ENCODE data around the gene TUFT1.
"Not testable (repeated sequence)": the region's sequence is repeated elsewhere in the genome, so short reads cannot be mapped to it uniquely, and the experiment has no call there.

Gene TUFT1

DNA sequence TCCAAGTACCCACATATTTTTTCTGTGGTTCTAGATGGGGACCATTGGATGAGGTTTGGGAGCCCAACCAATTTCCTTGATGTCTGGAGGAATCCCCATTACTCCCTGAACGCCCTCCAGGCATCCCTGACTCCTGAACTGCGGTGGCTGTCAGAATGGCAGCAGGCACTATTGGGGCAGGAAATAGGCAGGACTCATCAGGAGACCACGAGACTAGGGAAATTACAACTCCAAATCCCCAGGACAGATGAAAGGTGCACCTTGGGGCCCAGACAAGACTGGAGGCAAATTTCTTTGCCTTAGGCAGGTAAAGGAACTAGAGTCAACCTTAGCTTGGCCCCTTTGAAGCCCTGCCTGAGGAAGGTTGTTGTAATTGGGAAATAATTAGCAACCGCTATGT is 27.8 kb upstream of the TUFT1 start:
- in situ Hi-C loops (cut with MboI; ENCODE audit: low sequenced_read_pairs), result no loop called here

DNA sequence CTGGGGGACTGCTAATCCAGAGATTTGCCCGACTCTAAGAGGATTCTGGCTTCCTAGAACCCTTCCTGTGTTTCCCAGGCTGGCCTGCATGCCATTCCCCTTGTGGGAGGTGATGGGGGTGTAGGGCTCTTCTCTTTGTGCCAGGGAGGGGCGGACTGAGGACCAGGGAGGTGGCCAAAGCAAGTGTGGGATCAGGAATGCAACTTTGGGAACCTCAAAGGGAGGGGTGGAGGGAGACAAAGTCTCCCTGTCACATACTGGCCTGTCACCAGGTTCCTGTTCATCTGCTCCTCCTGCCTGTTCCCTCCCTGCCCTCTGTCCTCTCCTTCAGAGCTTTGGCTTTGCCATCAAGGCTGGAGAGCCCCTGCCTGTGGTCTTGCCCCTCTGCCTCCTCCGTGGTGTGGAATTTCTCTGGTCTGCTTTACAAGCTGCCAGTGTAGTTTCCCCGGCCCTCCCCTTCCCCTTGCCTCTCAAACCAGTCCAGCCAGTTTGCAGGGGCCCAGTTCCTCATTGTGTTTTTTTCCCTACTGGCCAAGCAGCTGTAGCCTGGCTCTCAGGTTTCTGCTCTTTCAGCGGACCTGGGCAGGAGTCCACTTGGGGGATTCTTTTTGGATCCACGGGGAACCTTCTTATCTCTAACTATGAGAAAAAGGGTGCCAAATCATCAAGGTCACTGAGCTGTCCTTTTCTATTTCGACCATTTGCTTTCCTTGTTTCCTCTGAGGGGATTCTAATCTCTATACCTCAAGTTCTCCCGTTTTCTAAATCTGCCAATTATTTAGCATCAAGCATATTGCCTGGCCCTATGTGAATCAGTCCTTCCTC is 27.1 kb upstream of the TUFT1 start:
- in situ Hi-C loops (cut with MboI; ENCODE audit: low sequenced_read_pairs), result no loop called here

GRCh38 chr1:151513626-151514121 is 26.4 kb upstream of the TUFT1 start:
- in situ Hi-C loops (cut with MboI; ENCODE audit: low sequenced_read_pairs), result no loop called here

GRCh38 chr1:151514366-151514765 is 25.7 kb upstream of the TUFT1 start:
- in situ Hi-C loops (cut with MboI; ENCODE audit: low sequenced_read_pairs), result no loop called here

GRCh38 chr1:151515265-151515664 is 24.8 kb upstream of the TUFT1 start:
- in situ Hi-C loops (cut with MboI; ENCODE audit: low sequenced_read_pairs), result no loop called here

DNA sequence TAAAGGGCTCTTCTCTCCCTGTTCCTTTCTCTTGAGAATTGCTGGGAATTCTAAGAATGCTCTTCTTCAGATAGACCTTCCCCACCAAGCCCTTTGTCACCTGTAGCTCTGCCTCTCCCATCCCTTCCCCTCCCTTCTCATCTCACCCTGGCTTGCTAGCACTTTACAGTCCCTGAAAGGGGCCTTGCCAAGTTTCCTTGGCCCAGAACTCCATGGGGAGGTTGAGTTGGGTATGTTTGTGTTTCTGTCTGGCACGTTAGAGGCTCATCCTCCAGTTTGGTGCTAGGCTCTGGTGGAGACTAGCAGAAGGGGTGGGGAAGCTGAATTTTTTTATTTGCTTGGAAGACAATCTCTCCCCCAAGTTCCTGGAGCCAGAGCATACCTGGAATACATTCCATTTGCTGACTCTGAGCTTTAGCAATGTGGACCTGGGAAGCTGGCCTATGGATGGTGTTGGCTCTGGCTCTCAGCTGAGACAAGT is 24.0 kb upstream of the TUFT1 start:
- in situ Hi-C loops (cut with MboI; ENCODE audit: low sequenced_read_pairs), result no loop called here

- in situ Hi-C loops (cut with MboI; ENCODE audit: low sequenced_read_pairs), result no loop called here
These were observed 21.7 kb upstream of the TUFT1 start for GRCh38 chr1:151518431-151518830.

DNA sequence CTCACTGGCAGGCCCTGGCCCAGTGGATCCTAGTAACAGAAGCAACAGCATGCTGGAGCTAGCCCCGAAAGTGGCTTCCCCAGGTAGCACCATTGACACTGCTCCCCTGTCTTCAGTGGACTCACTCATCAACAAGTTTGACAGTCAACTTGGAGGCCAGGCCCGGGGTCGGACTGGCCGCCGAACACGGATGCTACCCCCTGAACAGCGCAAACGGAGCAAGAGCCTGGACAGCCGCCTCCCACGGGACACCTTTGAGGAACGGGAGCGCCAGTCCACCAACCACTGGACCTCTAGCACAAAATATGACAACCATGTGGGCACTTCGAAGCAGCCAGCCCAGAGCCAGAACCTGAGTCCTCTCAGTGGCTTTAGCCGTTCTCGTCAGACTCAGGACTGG is 21.2 kb upstream of the TUFT1 start:
- in situ Hi-C loops (cut with MboI; ENCODE audit: low sequenced_read_pairs), result no loop called here

- in situ Hi-C loops (cut with MboI; ENCODE audit: low sequenced_read_pairs), result no loop called here
These were observed 20.4 kb upstream of the TUFT1 start for GRCh38 chr1:151519667-151520066.

- in situ Hi-C loops (cut with MboI; ENCODE audit: low sequenced_read_pairs), result no loop called here
These were observed 19.8 kb upstream of the TUFT1 start for GRCh38 chr1:151520359-151520758.

DNA sequence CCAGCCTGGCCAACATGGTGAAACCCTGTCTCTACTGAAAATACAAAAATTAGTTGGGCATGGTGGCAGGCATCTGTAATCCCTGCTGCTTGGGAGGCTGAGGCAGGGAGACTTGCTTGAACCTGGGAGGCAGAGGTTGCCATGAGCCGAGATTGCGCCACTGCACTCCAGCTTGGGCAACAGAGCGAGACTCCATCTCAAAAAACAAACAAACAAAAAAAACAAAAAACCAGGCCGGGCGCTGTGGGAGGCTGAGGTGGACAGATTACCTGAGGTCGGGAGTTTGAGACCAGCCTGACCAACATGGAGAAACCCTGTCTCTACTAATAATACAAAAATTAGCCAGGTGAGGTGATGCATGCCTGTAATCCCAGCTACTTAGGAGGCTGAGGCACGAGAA is 17.7 kb upstream of the TUFT1 start:
- in situ Hi-C loops (cut with MboI; ENCODE audit: low sequenced_read_pairs), result not testable (repeated sequence)

- in situ Hi-C loops (cut with MboI; ENCODE audit: low sequenced_read_pairs), result no loop called here
These were observed 16.8 kb upstream of the TUFT1 start for GRCh38 chr1:151523326-151523725.

DNA sequence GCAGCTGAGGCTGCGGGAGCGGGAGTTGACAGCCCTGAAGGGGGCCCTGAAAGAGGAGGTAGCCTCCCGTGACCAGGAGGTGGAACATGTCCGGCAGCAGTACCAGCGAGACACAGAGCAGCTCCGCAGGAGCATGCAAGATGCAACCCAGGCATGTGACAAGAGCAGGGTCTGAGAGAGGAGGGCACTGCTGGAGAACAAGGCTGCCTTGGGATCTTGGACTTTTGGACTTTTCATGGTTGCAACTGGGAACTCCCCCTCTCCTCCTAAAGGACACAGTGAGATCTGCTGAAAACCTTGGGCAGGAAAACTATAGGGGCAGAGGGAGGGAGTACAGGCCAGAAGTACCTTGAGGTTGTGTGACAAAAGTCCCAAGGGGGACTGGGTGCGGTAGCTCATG is 15.4 kb upstream of the TUFT1 start:
- in situ Hi-C loops (cut with MboI; ENCODE audit: low sequenced_read_pairs), result no loop called here

DNA sequence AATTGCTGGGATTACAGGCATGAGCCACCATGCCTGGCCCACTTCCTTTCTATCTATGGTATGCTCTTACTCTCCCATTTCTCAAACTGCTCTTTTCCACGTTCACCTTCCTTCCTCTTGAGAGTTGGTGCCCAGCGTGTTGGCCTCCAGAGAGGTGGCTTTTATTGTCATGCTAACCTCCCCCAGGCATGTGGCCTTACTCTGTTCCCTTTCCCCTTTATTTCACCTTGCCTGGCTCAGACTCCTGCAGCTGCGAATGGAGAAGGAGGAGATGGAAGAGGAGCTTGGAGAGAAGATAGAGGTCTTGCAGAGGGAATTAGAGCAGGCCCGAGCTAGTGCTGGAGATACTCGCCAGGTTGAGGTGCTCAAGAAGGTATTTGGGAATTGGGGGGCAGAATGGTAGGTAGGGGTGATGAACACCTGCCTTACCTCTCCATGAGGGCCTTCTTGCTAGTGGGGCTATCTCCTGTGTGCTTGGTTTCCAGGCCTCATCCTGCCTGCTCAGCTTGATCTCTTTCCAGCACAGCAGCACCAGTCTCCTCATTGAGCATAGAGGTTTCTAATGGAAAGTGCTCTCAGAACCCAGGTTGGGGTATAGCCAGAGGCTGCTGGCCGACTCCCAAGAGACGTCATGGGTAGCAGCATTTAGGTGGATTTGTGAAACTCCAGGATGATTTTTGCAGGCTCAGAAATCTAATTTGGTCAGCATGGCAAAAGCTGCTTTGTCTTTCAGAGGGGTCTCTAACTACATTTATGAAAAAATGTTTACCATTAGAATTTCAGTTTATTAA is 13.2 kb upstream of the TUFT1 start:
- in situ Hi-C loops (cut with MboI; ENCODE audit: low sequenced_read_pairs), result no loop called here

DNA sequence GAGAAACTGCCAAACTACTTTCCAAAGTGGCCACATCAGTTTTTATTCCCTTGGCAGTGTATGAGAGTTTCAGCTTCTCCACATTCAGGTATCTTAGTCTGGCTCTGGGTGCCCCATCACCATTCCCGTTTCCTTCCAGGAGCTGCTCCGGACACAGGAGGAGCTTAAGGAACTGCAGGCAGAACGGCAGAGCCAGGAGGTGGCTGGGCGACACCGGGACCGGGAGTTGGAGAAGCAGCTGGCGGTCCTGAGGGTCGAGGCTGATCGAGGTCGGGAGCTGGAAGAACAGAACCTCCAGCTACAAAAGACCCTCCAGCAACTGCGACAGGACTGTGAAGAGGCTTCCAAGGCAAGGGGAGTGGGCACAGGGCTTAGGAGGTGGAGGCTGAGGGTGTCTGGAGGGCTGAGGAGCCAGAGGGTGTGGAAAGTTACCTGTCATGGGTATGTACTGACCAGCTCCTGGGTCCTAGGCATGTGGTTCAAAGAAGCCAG is 10.9 kb upstream of the TUFT1 start:
- in situ Hi-C loops (cut with MboI; ENCODE audit: low sequenced_read_pairs), result no loop called here

DNA sequence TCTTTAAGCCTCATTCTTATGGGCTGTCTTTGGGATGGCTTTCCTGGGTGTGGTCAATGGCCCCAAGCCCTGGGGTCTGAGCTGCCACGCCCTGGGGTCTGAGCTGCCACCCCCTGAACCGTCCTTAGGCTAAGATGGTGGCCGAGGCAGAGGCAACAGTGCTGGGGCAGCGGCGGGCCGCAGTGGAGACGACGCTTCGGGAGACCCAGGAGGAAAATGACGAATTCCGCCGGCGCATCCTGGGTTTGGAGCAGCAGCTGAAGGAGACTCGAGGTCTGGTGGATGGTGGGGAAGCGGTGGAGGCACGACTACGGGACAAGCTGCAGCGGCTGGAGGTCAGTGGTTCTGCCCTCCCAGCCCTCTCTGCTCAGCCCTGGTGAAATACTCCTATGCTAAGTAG is 10.3 kb upstream of the TUFT1 start:
- in situ Hi-C loops (cut with MboI; ENCODE audit: low sequenced_read_pairs), result no loop called here

- in situ Hi-C loops (cut with MboI; ENCODE audit: low sequenced_read_pairs), result no loop called here
These were observed 9.6 kb upstream of the TUFT1 start for GRCh38 chr1:151530461-151530860.

GRCh38 chr1:151533870-151534269 is 6.2 kb upstream of the TUFT1 start:
- in situ Hi-C loops (cut with MboI; ENCODE audit: low sequenced_read_pairs), result no loop called here

GRCh38 chr1:151534662-151535278 is 5.3 kb upstream of the TUFT1 start:
- in situ Hi-C loops (cut with MboI; ENCODE audit: low sequenced_read_pairs), result no loop called here

DNA sequence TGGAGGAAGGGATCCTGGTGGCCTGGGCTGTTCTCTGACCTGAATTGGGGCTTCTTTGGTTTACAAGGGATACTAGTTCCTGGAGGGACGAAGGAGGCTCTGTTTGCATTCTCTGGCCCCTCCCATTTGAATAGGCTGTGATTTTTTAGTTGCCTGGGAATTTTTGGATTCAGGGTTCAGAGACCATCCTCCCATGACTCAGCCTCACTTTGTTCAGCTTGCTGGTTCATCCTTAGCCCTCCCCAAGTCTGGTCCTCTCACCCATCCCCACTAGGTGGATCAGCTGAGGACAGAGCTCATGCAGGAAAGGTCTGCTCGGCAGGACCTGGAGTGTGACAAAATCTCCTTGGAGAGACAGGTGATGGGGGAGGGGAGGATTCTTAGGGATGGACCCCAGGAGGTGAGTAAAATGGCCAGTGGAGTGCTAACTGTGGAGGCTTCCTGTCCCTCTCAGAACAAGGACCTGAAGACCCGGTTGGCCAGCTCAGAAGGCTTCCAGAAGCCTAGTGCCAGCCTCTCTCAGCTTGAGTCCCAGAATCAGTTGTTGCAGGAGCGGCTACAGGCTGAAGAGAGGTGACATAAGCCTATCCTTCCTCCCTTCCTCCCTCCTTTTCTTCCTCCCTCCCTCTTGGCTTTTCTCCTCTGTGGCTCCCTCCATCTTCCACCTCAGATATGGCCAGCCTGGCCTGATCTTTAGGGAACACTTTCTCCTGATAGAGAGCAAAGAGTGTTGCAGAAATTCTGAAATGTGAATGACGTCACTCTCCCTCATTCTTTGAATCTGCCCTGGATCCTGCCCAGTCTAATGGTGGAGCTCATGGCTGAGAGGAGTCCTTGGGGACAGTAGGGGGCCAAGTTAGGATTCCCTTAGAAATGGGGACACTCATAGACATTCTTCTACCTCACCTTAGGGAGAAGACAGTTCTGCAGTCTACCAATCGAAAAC is 4.5 kb upstream of the TUFT1 start:
- in situ Hi-C loops (cut with MboI; ENCODE audit: low sequenced_read_pairs), result no loop called here

Data from hTERT RPE-1 (cell line).